WI38 (cell line): Measurements from ENCODE around the gene RNF34.

Experiments used
- H3K4me3 ChIP-seq: 2 replicates; pipeline ENCODE4 v1.5.1; 2011; ENCODE audit warnings: low read depth, mild to moderate bottlenecking, control low read depth, low read length
- CTCF ChIP-seq: IDR thresholded peaks from 2 replicates; pipeline ENCODE4 v1.5.1; 2012; ENCODE audit warnings: low read depth, mild to moderate bottlenecking, control low read depth, low read length

The RNF34 gene

GRCh38 chr12:121427556-121428050, 27.7 kb downstream of the RNF34 start:
- no peak for TF ChIP-seq CTCF
- no peak overlapping the region for H3K4me3 ChIP-seq

- H3K4me3 ChIP-seq, result no peak overlapping the region
- TF ChIP-seq CTCF, result no peak
These were observed 29.0 kb downstream of the RNF34 start for GRCh38 chr12:121428883-121429282.

DNA sequence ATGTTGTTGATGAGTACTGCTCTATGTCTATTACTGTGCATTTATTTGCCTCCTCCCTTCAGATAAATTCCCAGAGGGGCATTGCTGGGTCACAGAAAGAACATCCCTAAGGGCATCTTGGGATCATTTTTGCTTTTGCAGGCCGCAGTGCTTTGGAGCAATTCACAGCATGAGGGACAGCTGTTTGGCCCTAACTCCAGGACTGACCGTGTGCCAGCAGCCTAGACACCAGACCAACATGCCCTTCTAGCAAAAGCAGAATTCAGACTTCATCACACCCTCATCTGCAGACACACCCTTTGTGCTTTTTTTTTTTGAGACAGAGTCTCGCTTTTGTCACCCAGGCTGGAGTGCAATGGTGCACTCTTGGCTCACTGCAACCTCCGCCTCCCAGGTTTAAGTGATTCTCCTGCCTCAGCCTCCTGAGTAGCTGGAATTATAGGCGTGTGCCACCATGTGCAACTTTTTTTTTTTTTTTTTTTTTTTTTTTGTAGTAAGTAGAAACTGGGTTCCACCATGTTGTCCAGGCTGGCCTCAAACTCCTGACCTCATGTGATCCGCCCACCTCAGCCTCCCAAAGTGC, 31.0 kb downstream of the RNF34 start:
- no peak for TF ChIP-seq CTCF
- no peak overlapping the region for H3K4me3 ChIP-seq

DNA sequence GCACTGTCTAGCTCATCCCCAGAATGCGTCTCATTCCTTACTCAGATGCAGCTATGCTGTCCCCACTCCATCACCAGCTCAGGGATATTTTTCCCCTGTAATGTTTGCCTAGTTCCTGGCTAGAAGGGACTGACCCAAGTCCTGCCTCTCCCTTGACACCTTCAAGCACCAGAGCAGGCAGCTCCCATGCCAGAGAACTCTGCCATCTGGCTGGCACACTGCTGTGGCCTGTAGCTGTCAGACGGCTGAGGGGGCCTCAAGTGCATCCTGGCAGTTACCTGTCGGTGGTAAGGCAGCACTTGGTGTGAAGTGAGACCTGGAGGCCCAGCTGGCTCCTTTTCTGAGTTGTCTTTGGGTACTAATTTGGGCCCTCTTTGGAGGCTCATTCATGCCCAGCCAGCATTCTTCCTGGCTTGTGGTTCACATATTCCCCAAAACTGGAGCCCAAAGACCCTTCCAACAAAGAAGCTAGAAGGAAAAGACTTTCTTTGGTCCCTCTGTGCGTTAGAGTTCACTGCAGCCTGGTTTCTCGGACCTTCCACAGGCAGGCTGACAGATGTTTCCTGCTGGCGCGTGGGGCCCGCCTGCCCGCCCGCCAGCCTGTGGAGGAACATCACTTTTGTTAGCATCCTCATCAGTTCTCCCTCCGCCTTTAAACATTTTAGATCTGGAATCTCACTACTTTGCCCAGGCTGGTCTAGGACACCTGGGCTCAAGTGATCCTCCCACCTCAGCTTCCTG, 33.0 kb downstream of the RNF34 start:
- H3K4me3 ChIP-seq, result no peak overlapping the region
- no peak for TF ChIP-seq CTCF

DNA sequence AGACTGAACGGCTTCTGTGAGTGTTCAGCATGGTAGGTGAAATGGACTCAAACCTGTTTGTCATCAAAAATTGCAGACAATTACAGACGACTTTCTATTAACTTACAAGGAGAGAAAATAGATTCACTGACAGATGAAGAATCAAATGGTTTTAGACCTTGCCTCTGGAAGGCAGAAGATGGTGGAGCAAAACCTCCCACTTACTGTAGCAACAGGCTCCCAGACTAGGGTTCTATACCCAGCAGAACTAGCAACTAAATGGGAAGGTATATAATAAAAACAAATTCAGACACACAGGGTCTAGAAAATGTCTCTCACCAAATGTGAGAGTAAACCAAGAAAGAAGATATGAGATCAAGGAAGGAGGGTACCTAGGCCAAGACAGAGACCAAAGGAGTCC, 36.8 kb downstream of the RNF34 start:
- no peak overlapping the region for H3K4me3 ChIP-seq
- TF ChIP-seq CTCF, result no peak

DNA sequence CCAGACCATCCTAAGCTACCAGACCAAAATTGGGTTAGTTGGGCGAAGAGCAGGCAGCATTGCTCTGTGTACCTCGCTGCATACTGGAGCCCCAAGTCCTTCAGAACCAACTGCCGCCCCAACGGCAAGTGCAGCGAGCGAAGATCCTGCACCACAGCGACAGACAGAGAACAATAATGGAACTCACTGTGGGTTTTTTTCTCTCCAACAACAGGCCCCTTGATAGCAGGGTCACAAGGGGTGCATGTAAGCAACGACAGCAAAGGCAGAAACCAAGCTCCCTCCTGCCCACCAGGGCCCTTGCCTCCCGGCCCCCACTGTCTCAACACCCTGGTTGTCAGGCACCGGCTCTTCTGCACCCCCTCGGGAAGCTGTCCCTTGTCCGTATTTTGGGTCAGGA, 39.0 kb downstream of the RNF34 start:
- TF ChIP-seq CTCF, result no peak
- no peak overlapping the region for H3K4me3 ChIP-seq

GRCh38 chr12:121439715-121440114, 39.8 kb downstream of the RNF34 start:
- no peak overlapping the region for H3K4me3 ChIP-seq
- TF ChIP-seq CTCF, result no peak
